Ascending aorta (tissue), 2 donors: Measurements from ENCODE around the gene ETV6. TPM values are rescaled to one million over a fixed set of nuclear protein-coding genes. Genes with fewer than 3 reads are reported as not detected.

ENCODE experiments used
- DNase-seq, 2 donors: peaks; one replicate each; pipeline ENCODE4 v3.0.0-alpha.2; 2019; ENCODE audit warnings: low spot score in 2 of 2
- H3K27ac ChIP-seq, 2 donors: fragments of 200-600 bp; sonication (generic); one replicate each; pipeline ENCODE4 v1.5.1; 2016 to 2017; ENCODE audit warnings: mild to moderate bottlenecking in 1 of 2
- H3K27me3 ChIP-seq: fragments of 200-600 bp; sonication (generic); one replicate; pipeline ENCODE4 v1.5.1; 2017
- H3K36me3 ChIP-seq, 2 donors: fragments of 200-600 bp; sonication (generic); one replicate each; pipeline ENCODE4 v1.5.1; 2016
- H3K4me1 ChIP-seq, 2 donors: fragments of 200-600 bp; sonication (generic); one replicate each; pipeline ENCODE4 v1.5.1; 2016 to 2017; ENCODE audit warnings: mild to moderate bottlenecking in 1 of 2
- H3K4me3 ChIP-seq, 2 donors: fragments of 200-600 bp; sonication (generic); one replicate each; pipeline ENCODE4 v1.5.1; 2016 to 2017; ENCODE audit warnings: mild to moderate bottlenecking in 1 of 2
- H3K9me3 ChIP-seq, 2 donors: fragments of 200-600 bp; sonication (generic); one replicate each; pipeline ENCODE4 v1.5.1; 2016
- intact Hi-C: fragments of 100-400 bp; cut with DNase I; formaldehyde crosslinking; loops from one replicate; pipeline ENCODE4 v1.15.1; 2023
- total RNA-seq: library from RNA; depleted of rRNA; stranded (reverse); fragments of >200 nt; gene quantifications from one replicate; pipeline ENCODE4 v1.1.0, GENCODE V29; 2016
- TF ChIP-seq, protein P1 (sequence below), 3 experiments: fragments of 200-600 bp in 2 of 3; fragments of 450-650 bp in 1 of 3; sonication (generic) in 2 of 3; IDR thresholded peaks; one replicate each; pipeline ENCODE4 v1.5.1; 2016 to 2019; ENCODE audit warnings: antibody characterized with exemption in 3 of 3, mild to moderate bottlenecking in 1 of 3, moderate library complexity in 1 of 3

Gene ETV6
- total RNA-seq, 1 donor from 2014 or later = 21.6 TPM

GRCh38 chr12:11739980-11740577 lies 90.6 kb downstream of the ETV6 start:
- TF ChIP-seq, protein P1, sequence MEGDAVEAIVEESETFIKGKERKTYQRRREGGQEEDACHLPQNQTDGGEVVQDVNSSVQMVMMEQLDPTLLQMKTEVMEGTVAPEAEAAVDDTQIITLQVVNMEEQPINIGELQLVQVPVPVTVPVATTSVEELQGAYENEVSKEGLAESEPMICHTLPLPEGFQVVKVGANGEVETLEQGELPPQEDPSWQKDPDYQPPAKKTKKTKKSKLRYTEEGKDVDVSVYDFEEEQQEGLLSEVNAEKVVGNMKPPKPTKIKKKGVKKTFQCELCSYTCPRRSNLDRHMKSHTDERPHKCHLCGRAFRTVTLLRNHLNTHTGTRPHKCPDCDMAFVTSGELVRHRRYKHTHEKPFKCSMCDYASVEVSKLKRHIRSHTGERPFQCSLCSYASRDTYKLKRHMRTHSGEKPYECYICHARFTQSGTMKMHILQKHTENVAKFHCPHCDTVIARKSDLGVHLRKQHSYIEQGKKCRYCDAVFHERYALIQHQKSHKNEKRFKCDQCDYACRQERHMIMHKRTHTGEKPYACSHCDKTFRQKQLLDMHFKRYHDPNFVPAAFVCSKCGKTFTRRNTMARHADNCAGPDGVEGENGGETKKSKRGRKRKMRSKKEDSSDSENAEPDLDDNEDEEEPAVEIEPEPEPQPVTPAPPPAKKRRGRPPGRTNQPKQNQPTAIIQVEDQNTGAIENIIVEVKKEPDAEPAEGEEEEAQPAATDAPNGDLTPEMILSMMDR (IDR thresholded peaks at IDR 0.05) = no peak
- intact Hi-C loops = no loop called here
- peak overlapping the region; percentile 5 to 51 for H3K27ac ChIP-seq

GRCh38 chr12:11741434-11742092 lies 92.1 kb downstream of the ETV6 start:
- TF ChIP-seq, protein P1 (IDR thresholded peaks at IDR 0.05) = no peak
- intact Hi-C loops = no loop called here
- DNase-seq = peak in 1 of 2 donors; percentile 52
- Histone ChIP-seq H3K4me3 (no peak overlapping the region), H3K4me1 (peaks cover 0 to 49% of the 10 kb centered on the region in 2 donors), H3K27ac (peak overlapping the region in 1 of 2 donors; percentile 3), H3K9me3 (no peaks in the 10 kb centered on the region), H3K36me3 (no peaks in the 10 kb centered on the region), H3K27me3 (no peaks in the 10 kb centered on the region)

More at GRCh38 chr12:11739980-11740577, 90.6 kb downstream of the ETV6 start:
- Histone ChIP-seq H3K9me3 (no peaks in the 10 kb centered on the region), H3K4me1 (peaks cover 0 to 42% of the 10 kb centered on the region in 2 donors), H3K4me3 (peak overlapping the region in 1 of 2 donors; percentile 21), H3K36me3 (no peaks in the 10 kb centered on the region), H3K27me3 (no peaks in the 10 kb centered on the region)
- no peak for DNase-seq

DNA sequence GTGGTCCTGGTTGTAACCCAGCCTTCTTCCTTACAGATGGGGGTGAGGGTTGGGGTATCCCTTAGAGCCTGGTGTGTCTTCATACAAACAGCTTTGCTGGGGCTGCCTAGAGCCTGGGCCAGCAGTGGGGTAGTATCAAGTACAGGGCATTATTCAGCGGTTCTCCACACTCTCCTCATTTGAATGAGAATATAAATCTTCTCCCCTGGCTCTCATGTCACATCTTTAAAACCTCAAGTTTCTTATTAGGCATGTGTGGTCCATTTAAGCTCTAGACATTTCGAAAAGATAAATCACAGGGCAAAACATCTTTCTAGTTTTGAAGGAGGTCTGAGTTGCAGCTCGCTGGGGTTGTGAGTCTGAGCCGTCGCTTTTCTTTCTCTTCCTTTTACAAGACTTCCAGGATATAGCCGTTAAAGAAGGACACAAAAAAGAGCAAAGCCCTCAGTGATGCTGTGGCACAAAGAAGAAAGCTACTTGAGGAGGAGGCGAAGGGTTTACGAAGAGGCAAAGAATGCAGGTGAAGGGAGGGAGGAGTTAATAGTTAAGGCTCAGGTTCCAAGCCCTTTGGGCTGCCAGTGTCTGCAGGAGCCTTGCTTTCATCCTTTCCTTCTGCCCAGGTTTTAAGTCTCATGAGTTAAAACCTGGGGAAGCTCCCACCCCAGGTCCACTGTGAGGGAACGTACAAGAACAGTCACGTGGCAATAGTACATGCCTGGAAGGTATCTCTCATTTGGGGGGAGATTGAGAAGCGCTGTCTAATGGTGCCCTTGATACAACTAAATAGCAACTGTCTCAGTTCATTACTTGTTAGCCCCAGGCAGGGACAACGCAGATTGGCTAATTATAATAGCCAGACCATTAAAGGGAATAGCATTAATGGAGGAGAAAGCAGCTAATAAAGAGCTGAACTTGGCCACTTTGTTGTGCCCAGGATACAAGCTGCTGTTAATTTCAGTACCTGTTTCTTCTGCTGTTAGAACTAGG lies 94.2 kb downstream of the ETV6 start:
- H3K4me3 ChIP-seq = no peak overlapping the region
- intact Hi-C loops = no loop called here
- no peaks in the 10 kb centered on the region for H3K9me3 ChIP-seq
- no peak overlapping the region for H3K27ac ChIP-seq
- TF ChIP-seq, protein P1 (IDR thresholded peaks at IDR 0.05) = no peak
- H3K4me1 ChIP-seq = peaks cover 0 to 51% of the 10 kb centered on the region in 2 donors
- no peak for DNase-seq
- H3K36me3 ChIP-seq = no peaks in the 10 kb centered on the region
- no peaks in the 10 kb centered on the region for H3K27me3 ChIP-seq

GRCh38 chr12:11744410-11744801 lies 94.9 kb downstream of the ETV6 start:
- Histone ChIP-seq H3K9me3 (no peaks in the 10 kb centered on the region), H3K4me1 (peaks cover 0 to 48% of the 10 kb centered on the region in 2 donors), H3K4me3 (no peak overlapping the region), H3K27me3 (no peaks in the 10 kb centered on the region), H3K36me3 (no peaks in the 10 kb centered on the region), H3K27ac (no peak overlapping the region)
- no peak for DNase-seq
- intact Hi-C loops = no loop called here
- TF ChIP-seq, protein P1 (IDR thresholded peaks at IDR 0.05) = no peak

- TF ChIP-seq, protein P1 (IDR thresholded peaks at IDR 0.05) = no peak
- Histone ChIP-seq H3K4me1 (peaks cover 0 to 43% of the 10 kb centered on the region in 2 donors), H3K27me3 (no peaks in the 10 kb centered on the region), H3K36me3 (no peaks in the 10 kb centered on the region), H3K9me3 (no peaks in the 10 kb centered on the region), H3K4me3 (no peak overlapping the region), H3K27ac (peak overlapping the region; percentile 19 to 22)
- intact Hi-C loops = no loop called here
- no peak for DNase-seq
These were observed 95.6 kb downstream of the ETV6 start for GRCh38 chr12:11745113-11745512.
